ENCODE data around the gene EPO. TPM values are rescaled to one million over a fixed set of nuclear protein-coding genes. Genes with fewer than 3 reads are reported as not detected.

Gene EPO
- total RNA-seq, 1 donor from 2014 or later = not detected

GRCh38 chr7:100726996-100727761 lies 6.9 kb downstream of the EPO start:
- Mint-ChIP-seq H3K4me3 (ENCODE audit: unreplicated experiment) (no peak overlapping the region), H3K27me3 (ENCODE audit: low read depth) (peaks cover 10% of the 10 kb centered on the region), H3K27ac (ENCODE audit: unreplicated experiment) (no peak overlapping the region), H3K9me3 (ENCODE audit: low read depth) (no peaks in the 10 kb centered on the region), H3K36me3 (ENCODE audit: low read depth) (no peaks in the 10 kb centered on the region), H3K4me1 (ENCODE audit: low read depth) (peaks cover 22% of the 10 kb centered on the region)
- TF ChIP-seq CTCF (IDR thresholded peaks at IDR 0.05) = no peak
- no peak for DNase-seq (ENCODE audit: low spot score)

GRCh38 chr7:100728196-100728595 lies 7.9 kb downstream of the EPO start:
- Mint-ChIP-seq H3K27ac (ENCODE audit: unreplicated experiment) (no peak overlapping the region), H3K9me3 (ENCODE audit: low read depth) (no peaks in the 10 kb centered on the region), H3K36me3 (ENCODE audit: low read depth) (no peaks in the 10 kb centered on the region), H3K27me3 (ENCODE audit: low read depth) (peaks cover 9% of the 10 kb centered on the region), H3K4me3 (ENCODE audit: unreplicated experiment) (no peak overlapping the region), H3K4me1 (ENCODE audit: low read depth) (peaks cover 22% of the 10 kb centered on the region)
- TF ChIP-seq CTCF (IDR thresholded peaks at IDR 0.05) = no peak
- DNase-seq (ENCODE audit: low spot score) = no peak

- H3K4me1 Mint-ChIP-seq (ENCODE audit: low read depth) = peaks cover 24% of the 10 kb centered on the region
- H3K9me3 Mint-ChIP-seq (ENCODE audit: low read depth) = no peaks in the 10 kb centered on the region
- no peaks in the 10 kb centered on the region for H3K36me3 Mint-ChIP-seq (ENCODE audit: low read depth)
- peaks cover 11% of the 10 kb centered on the region for H3K27me3 Mint-ChIP-seq (ENCODE audit: low read depth)
- H3K4me3 Mint-ChIP-seq (ENCODE audit: unreplicated experiment) = no peak overlapping the region
- DNase-seq (ENCODE audit: low spot score) = no peak
- no peak overlapping the region for H3K27ac Mint-ChIP-seq (ENCODE audit: unreplicated experiment)
- TF ChIP-seq CTCF (IDR thresholded peaks at IDR 0.05) = no peak
These were observed 10.0 kb downstream of the EPO start for GRCh38 chr7:100730136-100730800.

- Mint-ChIP-seq H3K36me3 (ENCODE audit: low read depth) (no peaks in the 10 kb centered on the region), H3K27me3 (ENCODE audit: low read depth) (peaks cover 11% of the 10 kb centered on the region), H3K9me3 (ENCODE audit: low read depth) (no peaks in the 10 kb centered on the region), H3K4me1 (ENCODE audit: low read depth) (peaks cover 10% of the 10 kb centered on the region), H3K27ac (ENCODE audit: unreplicated experiment) (no peak overlapping the region), H3K4me3 (ENCODE audit: unreplicated experiment) (no peak overlapping the region)
- TF ChIP-seq CTCF (IDR thresholded peaks at IDR 0.05) = no peak
- DNase-seq (ENCODE audit: low spot score) = no peak
These were observed 11.8 kb downstream of the EPO start for GRCh38 chr7:100731937-100732636.

- DNase-seq (ENCODE audit: low spot score) = no peak
- no peak for TF ChIP-seq CTCF (IDR thresholded peaks at IDR 0.05)
These were observed 15.5 kb downstream of the EPO start for GRCh38 chr7:100735730-100736129.

More at GRCh38 chr7:100735730-100736129, 15.5 kb downstream of the EPO start:
- no peaks in the 10 kb centered on the region for H3K36me3 Mint-ChIP-seq (ENCODE audit: low read depth)
- H3K27me3 Mint-ChIP-seq (ENCODE audit: low read depth) = peaks cover 15% of the 10 kb centered on the region
- no peak overlapping the region for H3K27ac Mint-ChIP-seq (ENCODE audit: unreplicated experiment)
- no peaks in the 10 kb centered on the region for H3K9me3 Mint-ChIP-seq (ENCODE audit: low read depth)
- H3K4me3 Mint-ChIP-seq (ENCODE audit: unreplicated experiment) = no peak overlapping the region
- H3K4me1 Mint-ChIP-seq (ENCODE audit: low read depth) = peaks cover 5% of the 10 kb centered on the region

All from chondrocyte (in vitro differentiated cells).